Testis (tissue), 3 donors: ENCODE results near the gene ROR2. TPM values are rescaled to one million over a fixed set of nuclear protein-coding genes. Genes with fewer than 3 reads are reported as not detected.

Source experiments
- DNase-seq: peaks from one replicate; pipeline ENCODE4 v3.0.0-alpha.2; 2019
- H3K27ac ChIP-seq, 2 donors: fragments of 200-600 bp; sonication (generic); one replicate each; pipeline ENCODE4 v1.5.1; 2019
- H3K27me3 ChIP-seq: fragments of 200-600 bp; sonication (generic); one replicate; pipeline ENCODE4 v1.5.1; 2019
- H3K36me3 ChIP-seq: fragments of 200-600 bp; sonication (generic); one replicate; pipeline ENCODE4 v1.5.1; 2017; ENCODE audit warnings: low read depth; ENCODE audit errors: missing control alignments
- H3K4me1 ChIP-seq: fragments of 200-600 bp; sonication (generic); one replicate; pipeline ENCODE4 v1.5.1; 2019
- H3K4me3 ChIP-seq, 2 donors: fragments of 200-600 bp; sonication (generic); one replicate each; pipeline ENCODE4 v1.5.1; 2017 to 2019
- H3K9me3 ChIP-seq: fragments of 200-600 bp; sonication (generic); one replicate; pipeline ENCODE4 v1.5.1; 2017
- POLR2A ChIP-seq: fragments of 450-650 bp; IDR thresholded peaks from one replicate; pipeline ENCODE4 v1.6.1; 2017; ENCODE audit warnings: antibody characterized with exemption, mild to moderate bottlenecking, moderate library complexity
- WGBS, 2 donors: methylation state at CpG; one replicate each; pipeline ENCODE4 v1.1.5; 2018; 5-methylcytosine and 5-hydroxymethylcytosine counted together
- intact Hi-C: fragments of 100-400 bp; cut with DNase I; formaldehyde crosslinking; loops from one replicate; pipeline ENCODE4 v1.15.1; 2023; ENCODE audit warnings: low total_unique reads
- polyA plus RNA-seq: library from polyadenylated mRNA; stranded (reverse); fragments of 350-450 nt; fragmentation: Illumina TruSeq; extraction: RNeasy Lipid Tissue Mini Kit (QIAGEN cat#74804); gene quantifications from one replicate; pipeline ENCODE4 v1.2.3, GENCODE V29; 2014; ENCODE audit warnings: low read depth, low replicate concordance; ENCODE audit not compliant: insufficient read depth
- total RNA-seq, 2 donors: library from RNA; depleted of rRNA; stranded (reverse); fragments of >200 nt; gene quantifications; one replicate each; pipeline ENCODE4 v1.2.3, GENCODE V29; 2016
- TF ChIP-seq, protein P1 (sequence below), 3 experiments: fragments of 450-650 bp in 2 of 3; fragments of 200-600 bp in 1 of 3; sonication (generic) in 1 of 3; IDR thresholded peaks; one replicate each; pipeline ENCODE4 v1.5.1; 2016 to 2019; ENCODE audit warnings: antibody characterized with exemption in 3 of 3, mild to moderate bottlenecking in 2 of 3, moderate library complexity in 1 of 3

The ROR2 gene
- total and polyA plus RNA-seq, 3 donors from 2014 or later, result 11.5 to 16.5 (median 12.3) TPM

DNA sequence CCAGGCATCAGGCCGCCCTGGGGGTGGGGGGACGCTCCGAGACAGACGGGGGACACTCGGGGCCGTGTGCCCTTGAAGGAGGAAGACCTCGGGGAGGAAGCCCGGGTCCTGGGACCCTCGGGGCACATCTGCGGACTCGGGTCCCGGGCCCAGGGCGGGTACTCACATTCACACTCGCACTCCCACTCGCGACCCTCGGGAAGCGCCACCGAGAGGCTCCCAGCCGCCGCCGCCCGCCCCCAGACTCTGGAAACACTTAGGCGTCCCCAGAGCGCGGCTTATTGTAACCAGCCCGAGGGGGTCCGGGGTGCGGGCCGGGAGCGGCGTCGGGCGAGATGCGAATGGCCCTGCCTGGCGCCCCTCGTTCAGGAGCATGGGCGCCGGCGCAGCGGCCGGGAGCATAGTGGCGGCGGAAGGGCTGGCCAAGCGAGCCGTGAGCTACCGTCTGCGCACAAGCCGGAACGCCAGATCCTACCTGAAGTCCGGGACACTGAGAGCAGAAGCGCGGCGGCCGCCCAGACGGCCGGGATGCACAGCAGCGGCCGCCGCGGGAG, 559 bp downstream of the ROR2 start:
- H3K27ac ChIP-seq, result peak overlapping the region; percentile 63 to 76
- intact Hi-C loops, result loop anchor here (2.0 kb wide), 1 partner anchor 179 kb away; no protein-coding TSS in a partner anchor
- no peaks in the 10 kb centered on the region for H3K27me3 ChIP-seq
- no peaks in the 10 kb centered on the region for H3K9me3 ChIP-seq
- H3K36me3 ChIP-seq, result no peaks in the 10 kb centered on the region
- peak; percentile 18 for DNase-seq
- peak overlapping the region; percentile 62 to 65 for H3K4me3 ChIP-seq
- peaks cover 3% of the 10 kb centered on the region for H3K4me1 ChIP-seq
- 1% methylated on average over 61 of the region's 61 CpGs; no CpG with 5 or more reads in 1 of the 2 donors for WGBS, 2 donors
- TF ChIP-seq, protein P1, sequence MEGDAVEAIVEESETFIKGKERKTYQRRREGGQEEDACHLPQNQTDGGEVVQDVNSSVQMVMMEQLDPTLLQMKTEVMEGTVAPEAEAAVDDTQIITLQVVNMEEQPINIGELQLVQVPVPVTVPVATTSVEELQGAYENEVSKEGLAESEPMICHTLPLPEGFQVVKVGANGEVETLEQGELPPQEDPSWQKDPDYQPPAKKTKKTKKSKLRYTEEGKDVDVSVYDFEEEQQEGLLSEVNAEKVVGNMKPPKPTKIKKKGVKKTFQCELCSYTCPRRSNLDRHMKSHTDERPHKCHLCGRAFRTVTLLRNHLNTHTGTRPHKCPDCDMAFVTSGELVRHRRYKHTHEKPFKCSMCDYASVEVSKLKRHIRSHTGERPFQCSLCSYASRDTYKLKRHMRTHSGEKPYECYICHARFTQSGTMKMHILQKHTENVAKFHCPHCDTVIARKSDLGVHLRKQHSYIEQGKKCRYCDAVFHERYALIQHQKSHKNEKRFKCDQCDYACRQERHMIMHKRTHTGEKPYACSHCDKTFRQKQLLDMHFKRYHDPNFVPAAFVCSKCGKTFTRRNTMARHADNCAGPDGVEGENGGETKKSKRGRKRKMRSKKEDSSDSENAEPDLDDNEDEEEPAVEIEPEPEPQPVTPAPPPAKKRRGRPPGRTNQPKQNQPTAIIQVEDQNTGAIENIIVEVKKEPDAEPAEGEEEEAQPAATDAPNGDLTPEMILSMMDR (IDR thresholded peaks at IDR 0.05), result no peak
- no peak for TF ChIP-seq POLR2A

DNA sequence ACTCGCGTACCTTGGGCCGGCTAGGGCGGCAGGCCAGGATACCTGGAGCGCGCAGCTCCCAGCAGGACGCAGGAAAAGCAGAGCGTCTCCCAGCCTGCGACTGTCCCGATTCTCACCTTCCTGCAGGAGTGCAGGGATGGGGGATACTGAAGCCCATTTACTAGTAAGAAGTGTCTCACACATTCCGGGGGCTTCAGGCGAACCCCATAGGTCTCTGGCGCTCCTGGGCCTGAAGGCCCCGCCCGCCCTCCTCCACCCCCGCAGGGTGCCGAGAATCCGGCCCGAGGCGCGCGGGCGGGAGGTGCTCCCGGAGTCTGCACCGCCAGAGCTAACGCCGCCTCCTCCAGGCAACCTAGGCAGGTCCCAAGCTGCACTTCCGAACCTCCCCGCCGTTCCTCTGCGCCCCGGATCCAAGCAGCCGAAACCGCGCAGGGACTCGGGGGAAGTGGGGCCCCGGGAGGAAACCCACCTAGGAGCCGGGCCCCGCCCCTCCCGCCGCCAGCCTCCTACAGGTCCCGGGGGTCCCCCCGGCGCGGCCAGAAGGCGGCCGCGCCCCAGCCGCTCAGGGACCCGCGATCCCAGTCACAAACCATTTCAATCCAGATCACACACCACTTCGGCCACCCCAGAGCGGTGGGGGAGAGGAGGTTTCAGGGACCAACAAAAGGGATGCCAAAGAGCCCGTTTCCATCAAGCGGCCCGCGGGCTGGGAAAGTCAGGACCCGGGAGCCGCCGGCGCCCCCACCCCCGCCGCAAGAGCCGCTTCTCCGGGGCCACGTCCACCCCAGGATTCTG, 1.2 kb downstream of the ROR2 start:
- peaks cover 3% of the 10 kb centered on the region for H3K4me1 ChIP-seq
- H3K4me3 ChIP-seq, result peak overlapping the region; percentile 62 to 65
- H3K9me3 ChIP-seq, result no peaks in the 10 kb centered on the region
- WGBS, 2 donors, result 4 to 11% methylated on average over 24 to 60 of the region's 66 CpGs
- TF ChIP-seq POLR2A, result no peak
- TF ChIP-seq, protein P1 (IDR thresholded peaks at IDR 0.05), result peak in 1 of 3 experiments; percentile 16
- intact Hi-C loops, result loop anchor here (2.0 kb wide), 1 partner anchor 178 kb away; no protein-coding TSS in a partner anchor
- DNase-seq, result peak; percentile 57
- peak overlapping the region; percentile 63 to 76 for H3K27ac ChIP-seq
- H3K36me3 ChIP-seq, result no peaks in the 10 kb centered on the region
- no peaks in the 10 kb centered on the region for H3K27me3 ChIP-seq

DNA sequence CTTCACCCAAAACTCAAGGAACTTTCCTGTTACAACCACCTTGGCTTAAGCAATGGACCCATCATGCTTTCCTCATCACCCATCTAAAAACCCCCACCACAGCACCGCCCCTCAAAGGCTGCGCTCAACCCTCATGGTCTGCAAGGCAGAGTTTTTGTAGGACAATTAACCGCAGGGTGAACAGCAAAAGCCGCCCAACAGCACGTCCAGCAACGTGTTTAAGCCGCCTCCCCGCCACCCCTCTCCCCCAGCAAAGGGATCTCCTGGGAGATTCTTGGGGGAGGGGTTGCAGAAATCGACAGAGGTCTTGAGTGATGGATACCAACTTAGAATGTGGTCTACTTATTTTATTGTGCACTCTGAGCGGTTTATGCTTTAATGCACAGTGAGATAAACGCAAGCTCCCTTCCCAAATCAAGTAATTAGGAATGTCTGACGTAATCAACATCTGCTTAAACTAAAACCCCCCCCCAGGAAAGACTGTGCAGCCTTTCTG, 1.9 kb downstream of the ROR2 start:
- Histone ChIP-seq H3K4me1 (peaks cover 3% of the 10 kb centered on the region), H3K27me3 (no peaks in the 10 kb centered on the region), H3K9me3 (no peaks in the 10 kb centered on the region), H3K36me3 (no peaks in the 10 kb centered on the region), H3K4me3 (peak overlapping the region; percentile 62 to 65), H3K27ac (peak overlapping the region in 1 of 2 donors; percentile 76)
- no peak for TF ChIP-seq POLR2A
- TF ChIP-seq, protein P1 (IDR thresholded peaks at IDR 0.05), result no peak
- DNase-seq, result no peak
- intact Hi-C loops, result loop anchor here (2.0 kb wide), 1 partner anchor 177 kb away; no protein-coding TSS in a partner anchor
- WGBS, 2 donors, result 42 to 43% methylated on average over 12 of the region's 12 CpGs

DNA sequence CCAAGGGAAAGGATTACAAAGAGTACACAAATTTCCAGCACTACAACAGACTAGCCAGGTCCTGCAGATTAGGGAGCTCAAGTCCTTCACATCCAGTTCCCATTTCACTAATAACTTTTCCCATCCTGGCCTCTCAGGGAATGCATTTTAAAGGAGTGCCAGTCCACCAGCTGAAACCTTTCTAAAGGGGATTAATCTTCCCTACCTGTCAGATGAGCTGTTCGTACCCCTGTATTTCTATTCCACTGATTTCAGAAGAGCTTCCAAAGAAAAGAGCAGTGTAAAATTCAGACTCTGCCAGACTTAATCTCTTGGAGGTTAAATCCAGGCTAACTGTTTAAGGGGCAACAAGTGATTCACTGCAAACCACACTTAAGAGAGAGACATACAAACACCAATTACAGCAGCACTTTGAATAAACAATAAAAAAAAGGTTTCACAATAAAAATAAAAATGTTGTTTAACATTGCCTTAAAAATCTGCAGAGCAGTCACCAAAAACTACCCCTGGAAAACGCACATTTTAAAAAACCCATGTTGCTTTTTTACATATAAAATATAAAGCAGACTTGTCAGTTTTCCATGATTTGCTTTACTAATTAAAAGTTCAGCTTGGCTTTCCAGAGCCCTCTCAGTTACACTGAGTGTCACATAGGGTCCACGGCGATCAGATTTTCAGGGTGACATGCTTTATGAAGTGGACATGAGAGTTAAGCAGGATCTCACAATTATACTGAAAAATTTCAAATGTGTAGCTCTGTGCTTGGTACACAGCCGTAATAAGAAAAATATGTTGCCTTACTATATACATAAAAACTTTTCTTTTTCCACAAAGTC, 3.2 kb downstream of the ROR2 start:
- peak overlapping the region in 1 of 2 donors; percentile 71 for H3K27ac ChIP-seq
- intact Hi-C loops, result no loop called here
- no peaks in the 10 kb centered on the region for H3K27me3 ChIP-seq
- TF ChIP-seq, protein P1 (IDR thresholded peaks at IDR 0.05), result no peak
- TF ChIP-seq POLR2A, result no peak
- H3K4me1 ChIP-seq, result peaks cover 3% of the 10 kb centered on the region
- no peak for DNase-seq
- H3K9me3 ChIP-seq, result no peaks in the 10 kb centered on the region
- no peaks in the 10 kb centered on the region for H3K36me3 ChIP-seq
- WGBS, 2 donors, result 64 to 65% methylated on average over 5 of the region's 5 CpGs
- no peak overlapping the region for H3K4me3 ChIP-seq
